Left forelimb (tissue), 1 donor: Measurements from ENCODE around the gene AQP9.

Source experiments
- DNase-seq: peaks from one replicate; pipeline ENCODE4 v3.0.0-alpha.2; 2018; ENCODE audit warnings: low spot score

The AQP9 gene

DNA sequence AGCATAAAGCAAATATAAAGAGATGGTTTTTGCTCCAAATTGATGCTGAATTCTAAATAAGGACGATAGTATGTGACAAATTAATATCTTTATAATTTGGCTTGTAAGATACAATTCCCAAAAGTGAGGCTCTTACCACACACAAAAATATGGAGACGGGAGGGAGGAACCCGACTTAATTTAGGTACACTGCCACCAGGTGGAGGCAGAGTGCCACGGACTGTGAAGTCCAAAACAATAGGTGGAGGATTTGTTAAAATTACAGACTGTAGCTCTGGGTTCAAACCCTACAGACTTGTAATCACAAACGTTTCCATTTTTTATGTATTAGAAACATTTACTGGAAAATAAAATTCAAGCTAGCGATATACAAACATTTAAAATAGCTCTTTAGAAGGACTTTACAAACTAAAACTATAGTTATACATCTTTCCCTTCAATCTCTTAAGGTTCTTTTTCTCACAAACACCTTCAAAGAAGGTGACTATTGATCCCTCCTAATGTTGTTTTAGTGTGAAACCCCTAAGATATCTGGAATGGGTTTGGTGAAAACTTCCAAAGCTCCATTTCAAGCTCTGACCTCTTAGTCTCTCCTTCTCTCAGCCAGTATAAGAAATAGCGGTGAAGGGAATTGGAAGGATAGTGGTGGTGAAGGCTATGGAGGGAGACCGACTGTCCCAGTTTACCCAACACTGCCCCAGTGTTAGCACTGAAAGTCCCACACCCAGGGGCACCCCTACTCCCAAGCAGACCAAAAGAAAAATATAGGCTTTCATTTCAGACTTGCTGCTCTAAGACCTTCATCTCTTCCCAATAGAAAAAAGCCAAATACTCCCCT is 89.7 kb downstream of the AQP9 start:
- DNase-seq = no peak

DNA sequence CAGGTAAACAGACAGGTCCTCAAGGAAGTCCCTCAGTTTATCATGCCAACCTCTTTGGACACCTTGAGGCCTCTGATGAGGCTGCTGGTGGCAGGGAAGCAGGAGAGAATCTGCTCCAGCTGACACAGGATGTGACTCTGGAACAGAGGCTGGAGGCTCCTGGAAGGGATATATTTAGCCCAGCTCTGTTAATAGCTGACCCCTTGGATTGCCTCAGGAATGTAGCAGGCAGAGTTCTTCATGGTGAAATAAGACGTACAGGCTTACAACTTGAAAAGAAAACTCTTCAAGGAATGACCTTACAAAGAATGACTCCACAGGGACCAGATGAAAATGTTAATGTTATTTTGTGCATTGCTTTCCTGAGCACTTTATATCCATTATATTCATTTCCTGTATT is 90.5 kb downstream of the AQP9 start:
- no peak for DNase-seq

DNA sequence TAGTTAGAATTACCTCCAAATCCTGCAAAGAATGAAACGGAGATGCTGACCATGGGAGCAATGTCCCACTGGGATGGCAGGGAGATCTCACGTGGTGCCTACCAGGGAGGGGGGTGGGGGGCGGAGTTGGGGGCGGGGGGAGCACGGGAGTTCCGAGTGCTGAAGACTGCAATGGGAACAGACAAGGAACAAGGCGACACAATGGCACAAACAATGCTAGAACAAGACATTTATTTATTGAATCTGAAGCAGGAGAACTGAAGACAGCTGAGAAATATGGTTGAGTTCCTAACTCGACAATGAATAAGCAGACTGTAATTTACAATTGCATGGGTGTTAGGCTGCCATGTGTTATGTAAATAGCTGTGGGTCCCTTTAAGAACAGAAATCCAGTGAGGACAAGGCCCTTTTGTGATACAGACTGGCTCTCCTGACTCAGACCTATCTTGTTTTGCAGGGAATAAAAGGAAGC is 91.2 kb downstream of the AQP9 start:
- DNase-seq = no peak

DNA sequence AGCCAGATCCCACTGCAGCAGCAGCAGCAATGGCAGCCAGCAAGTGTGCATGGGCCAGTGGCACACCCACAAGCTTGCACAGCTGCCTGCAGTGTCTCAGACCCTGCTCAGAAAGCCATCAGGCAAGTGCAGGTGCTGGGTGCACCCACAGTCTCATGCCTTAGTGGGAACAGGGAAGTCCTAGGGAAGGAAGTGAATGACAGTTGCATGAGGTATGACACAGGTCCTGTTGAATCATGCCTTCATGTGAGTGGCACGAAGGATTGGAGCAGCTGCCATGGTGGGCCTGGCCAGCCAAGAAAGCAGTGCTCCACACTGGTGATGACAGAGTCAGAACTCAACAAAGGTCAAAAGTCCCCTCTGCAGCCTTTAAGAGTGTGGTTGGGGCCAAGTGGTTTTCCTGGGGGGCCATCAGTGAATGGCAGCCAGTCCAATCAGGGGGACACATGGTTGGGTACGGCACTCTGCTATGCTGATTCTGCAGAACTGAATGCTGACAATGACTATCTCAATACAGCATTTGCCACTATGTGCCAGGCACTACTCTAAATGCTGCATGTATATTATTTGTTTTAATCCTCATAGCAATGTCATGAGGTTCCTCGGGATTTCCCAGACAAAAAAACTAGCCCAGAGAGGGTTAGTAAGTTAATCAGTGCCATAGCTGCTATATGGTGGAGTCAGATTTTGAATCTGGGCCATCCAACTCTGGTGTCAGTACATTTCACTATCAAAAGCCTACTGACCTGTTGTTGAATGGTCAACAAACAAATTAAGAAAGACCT is 94.3 kb downstream of the AQP9 start:
- DNase-seq = no peak

DNA sequence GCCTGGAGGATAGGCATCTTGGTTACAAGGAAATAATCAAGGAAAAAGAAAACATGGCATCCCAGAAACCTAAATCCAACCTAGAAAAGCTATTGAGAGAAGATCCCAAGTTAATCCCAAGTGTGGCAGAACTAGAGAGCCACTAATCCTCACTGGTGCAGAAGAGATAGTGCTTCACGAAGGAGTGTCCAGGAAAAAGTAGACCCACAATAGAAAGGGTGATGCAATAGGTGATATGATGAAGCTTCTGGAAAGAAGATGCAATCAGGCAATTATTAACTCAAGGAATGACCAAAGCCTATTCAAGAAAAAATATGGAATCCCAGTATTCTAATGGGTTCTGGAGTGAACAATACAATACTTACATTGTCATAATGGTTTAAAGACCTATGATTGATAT is 95.2 kb downstream of the AQP9 start:
- no peak for DNase-seq
